ENCODE data around the gene CCDC81.

CCDC81 gene

DNA sequence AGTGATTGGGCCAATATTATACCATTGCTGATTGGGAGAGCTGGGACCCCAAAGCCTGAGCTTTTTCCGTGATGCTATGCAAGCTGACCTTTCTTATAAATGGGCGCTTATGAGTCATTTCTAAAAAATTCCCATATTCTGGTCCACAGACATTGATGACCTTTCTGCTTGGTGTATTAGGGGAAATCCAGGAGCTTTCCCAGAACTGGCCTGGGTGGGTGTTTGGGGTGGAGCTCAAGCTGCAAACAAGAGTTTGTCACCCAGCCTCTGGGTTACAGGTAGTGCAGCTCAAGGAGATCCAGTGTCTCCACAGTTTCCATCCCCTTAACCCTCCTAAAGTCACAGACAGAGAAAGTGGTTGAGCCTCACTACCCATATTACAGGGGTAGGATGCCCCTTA, 67.7 kb downstream of the CCDC81 start:
- peak; percentile 42 to 74 for DNase-seq

GRCh38 chr11:86442827-86443226, 68.1 kb downstream of the CCDC81 start:
- no peak for DNase-seq

- peak in 1 of 2 donors; percentile 15 for DNase-seq
These were observed 68.7 kb downstream of the CCDC81 start for GRCh38 chr11:86443415-86443814.

DNA sequence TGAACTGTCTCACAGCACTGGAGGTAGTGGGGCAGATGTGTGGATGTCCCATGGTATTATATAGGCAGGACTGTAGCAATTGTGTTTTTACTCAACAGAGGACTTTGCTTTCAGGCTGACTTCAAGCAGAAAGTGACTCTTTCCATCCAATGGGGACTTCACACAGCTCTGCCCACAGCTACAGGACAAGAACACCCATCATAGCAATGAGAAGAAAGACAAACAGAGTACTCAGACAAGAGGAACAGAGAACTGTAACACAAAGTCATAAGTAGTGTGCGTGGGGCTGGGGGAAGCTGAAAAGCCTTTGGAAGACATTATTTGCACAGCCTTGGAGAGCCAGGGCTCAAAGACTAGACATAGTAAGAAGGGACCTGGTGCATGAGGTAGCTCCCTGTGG, 70.3 kb downstream of the CCDC81 start:
- DNase-seq: no peak

GRCh38 chr11:86446163-86446923, 71.7 kb downstream of the CCDC81 start:
- DNase-seq: no peak

GRCh38 chr11:86446924-86447285, 72.2 kb downstream of the CCDC81 start:
- no peak for DNase-seq

- no peak for DNase-seq
These were observed 73.2 kb downstream of the CCDC81 start for GRCh38 chr11:86447763-86448480.

- no peak for DNase-seq
These were observed 75.4 kb downstream of the CCDC81 start for GRCh38 chr11:86449993-86450629.

- DNase-seq: no peak
These were observed 78.8 kb downstream of the CCDC81 start for GRCh38 chr11:86453290-86454030.

- peak; percentile 46 to 93 for DNase-seq
These were observed 81.6 kb downstream of the CCDC81 start for GRCh38 chr11:86456075-86456939.

DNA sequence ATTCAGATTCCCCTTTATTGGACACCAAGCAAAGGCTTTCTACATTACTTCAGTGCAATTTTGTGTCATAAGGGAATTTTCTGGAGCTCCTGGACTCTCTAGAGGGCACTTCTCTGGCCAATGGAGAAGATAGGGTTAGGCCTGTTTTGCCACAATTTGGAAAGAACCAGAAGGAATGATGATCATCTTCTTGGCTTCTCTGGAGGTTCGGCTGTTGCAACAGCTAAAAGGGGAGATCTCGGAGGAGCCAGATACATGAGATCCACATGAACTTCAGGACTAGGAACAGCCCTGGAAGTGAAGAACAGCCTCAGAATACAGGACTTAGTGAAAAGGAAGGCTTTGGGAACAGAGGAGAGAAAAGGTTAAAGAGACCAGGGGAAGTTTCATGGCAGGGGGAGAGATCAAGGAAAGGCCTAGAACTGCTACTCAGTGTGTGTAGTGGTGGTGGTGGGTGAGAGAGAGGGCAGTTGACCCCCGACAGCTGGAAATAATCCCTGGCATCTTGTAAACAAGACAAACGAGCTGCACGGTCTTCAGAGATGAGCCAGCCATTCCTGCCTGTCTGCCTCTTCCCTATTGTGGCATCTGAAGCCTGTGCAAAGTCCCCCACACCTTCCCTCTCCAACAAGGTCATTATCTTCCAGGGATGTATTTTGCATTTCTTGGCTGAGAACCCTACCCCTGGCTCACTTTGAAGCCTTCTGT, 83.8 kb downstream of the CCDC81 start:
- no peak for DNase-seq

DNA sequence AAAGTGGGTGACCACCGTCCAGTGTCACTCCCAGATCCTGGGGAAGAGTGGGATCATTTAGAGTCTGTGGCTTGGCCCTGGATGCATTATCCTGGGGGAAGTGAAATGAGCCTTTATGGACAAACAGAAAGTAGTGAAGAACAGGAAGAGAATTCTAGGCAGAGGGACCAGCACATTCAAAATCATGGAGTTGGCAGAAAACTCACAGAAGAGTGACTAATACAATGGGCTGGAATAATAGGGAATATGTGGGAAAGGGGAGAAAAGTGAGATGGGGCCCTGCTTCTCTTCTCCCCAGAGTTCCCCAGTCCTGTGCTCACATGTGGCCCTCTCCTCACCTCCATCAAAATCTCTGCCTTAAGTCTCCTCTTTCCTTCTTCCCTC, 84.3 kb downstream of the CCDC81 start:
- DNase-seq: no peak

DNA sequence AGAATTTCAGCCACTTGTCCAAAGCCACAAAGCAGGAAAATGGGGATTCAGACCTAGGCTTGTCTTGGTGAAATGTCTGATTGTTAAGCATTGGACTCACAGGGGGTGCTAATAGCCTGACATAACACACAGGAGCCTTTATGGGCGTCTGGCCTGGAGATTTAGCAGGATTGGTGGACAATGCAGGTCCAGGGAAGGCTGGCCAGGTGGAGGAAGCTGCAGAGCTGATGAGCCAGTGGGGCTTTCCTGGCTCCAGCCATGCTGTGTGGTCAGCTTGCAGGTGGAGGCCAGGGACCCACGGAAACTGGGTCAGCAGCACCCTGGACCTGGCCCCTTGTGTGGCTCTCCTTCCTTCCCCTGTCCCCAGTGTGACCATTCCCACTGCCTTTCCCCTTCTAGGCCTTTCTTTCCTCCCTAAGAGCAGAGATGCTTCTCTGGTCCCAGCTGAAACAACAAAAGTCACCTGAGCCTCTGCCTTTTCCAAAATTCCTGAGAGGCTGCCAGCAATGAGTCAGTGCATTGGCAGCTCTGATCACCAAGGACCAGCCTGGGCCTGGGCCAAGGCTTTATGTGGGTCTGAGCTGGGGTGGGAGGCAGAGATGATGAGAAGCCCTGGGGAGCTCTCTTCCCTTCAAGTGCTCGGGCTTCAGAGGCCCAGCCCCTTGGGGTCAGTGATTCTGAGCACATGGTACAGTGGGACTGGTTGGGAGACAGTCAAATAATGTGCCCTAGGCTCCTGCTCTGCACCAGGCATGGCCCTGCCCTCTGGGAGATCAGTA, 85.2 kb downstream of the CCDC81 start:
- no peak for DNase-seq

GRCh38 chr11:86460461-86461385, 86.0 kb downstream of the CCDC81 start:
- DNase-seq: no peak

DNA sequence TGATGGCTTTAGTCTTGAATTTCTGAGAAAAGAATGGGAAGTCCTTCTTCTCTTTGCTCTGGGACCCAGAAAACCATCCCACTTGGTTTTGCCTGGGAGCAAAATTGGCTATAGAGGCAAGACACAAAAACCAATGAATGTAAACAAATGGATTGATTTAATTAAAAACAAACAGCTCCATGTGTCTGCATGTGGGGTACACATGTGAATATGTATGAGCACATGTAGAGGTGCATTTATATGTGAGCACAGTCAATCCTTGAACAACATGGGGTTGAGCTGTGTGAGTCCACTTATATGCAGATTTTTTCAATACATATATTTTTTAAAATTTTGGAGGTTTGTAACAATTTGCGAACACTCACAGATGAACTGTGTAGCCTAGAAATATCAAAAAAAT, 87.2 kb downstream of the CCDC81 start:
- no peak for DNase-seq

GRCh38 chr11:86463120-86463519, 88.4 kb downstream of the CCDC81 start:
- DNase-seq: no peak

GRCh38 chr11:86463955-86464354, 89.3 kb downstream of the CCDC81 start:
- DNase-seq: no peak

- DNase-seq: no peak
These were observed 90.0 kb downstream of the CCDC81 start for GRCh38 chr11:86464509-86465221.

GRCh38 chr11:86468169-86468568, 93.5 kb downstream of the CCDC81 start:
- DNase-seq: no peak

Measured in inflammatory macrophage treated with lipopolysaccharide for 1 hour (primary cell).